NCI-H146 (cell line): Measurements from ENCODE around the gene PDPR.
"Not testable (repeated sequence)": the region's sequence is repeated elsewhere in the genome, so short reads cannot be mapped to it uniquely, and the experiment has no call there.

Experiments used
- DNase-seq: peaks from one replicate; lab custom pipeline; 2025; lab: John Stamatoyannopoulos, UW

Gene PDPR

GRCh38 chr16:70128844-70129243, 14.7 kb downstream of the PDPR start:
- not testable (repeated sequence) for DNase-seq

- not testable (repeated sequence) for DNase-seq
Observed at GRCh38 chr16:70135796-70136195, 21.7 kb downstream of the PDPR start.

- DNase-seq: not testable (repeated sequence)
Observed at GRCh38 chr16:70136595-70136994, 22.5 kb downstream of the PDPR start.

- DNase-seq: not testable (repeated sequence)
Observed at GRCh38 chr16:70142739-70143138, 28.6 kb downstream of the PDPR start.

GRCh38 chr16:70143231-70143895, 29.2 kb downstream of the PDPR start:
- not testable (repeated sequence) for DNase-seq

- not testable (repeated sequence) for DNase-seq
Observed at GRCh38 chr16:70147853-70148252, 33.7 kb downstream of the PDPR start.

- DNase-seq: not testable (repeated sequence)
Observed at GRCh38 chr16:70148453-70148852, 34.3 kb downstream of the PDPR start.

- DNase-seq: not testable (repeated sequence)
Observed at GRCh38 chr16:70149296-70149695, 35.2 kb downstream of the PDPR start.

- DNase-seq: no peak
Observed at GRCh38 chr16:70151391-70151790, 37.3 kb downstream of the PDPR start.

GRCh38 chr16:70151941-70152509, 37.9 kb downstream of the PDPR start:
- no peak for DNase-seq

GRCh38 chr16:70152578-70153302, 38.6 kb downstream of the PDPR start:
- DNase-seq: no peak

GRCh38 chr16:70154736-70155135, 40.6 kb downstream of the PDPR start:
- not testable (repeated sequence) for DNase-seq

GRCh38 chr16:70156207-70156978, 42.3 kb downstream of the PDPR start:
- no peak for DNase-seq

GRCh38 chr16:70157105-70157476, 43.0 kb downstream of the PDPR start:
- DNase-seq: no peak

GRCh38 chr16:70157477-70158260, 43.5 kb downstream of the PDPR start:
- DNase-seq: no peak

GRCh38 chr16:70158261-70158939, 44.3 kb downstream of the PDPR start:
- no peak for DNase-seq

- no peak for DNase-seq
Observed at GRCh38 chr16:70159355-70160348, 45.5 kb downstream of the PDPR start.

GRCh38 chr16:70160388-70160787, 46.3 kb downstream of the PDPR start:
- no peak for DNase-seq

GRCh38 chr16:70160821-70161220, 46.7 kb downstream of the PDPR start:
- no peak for DNase-seq

- DNase-seq: no peak
Observed at GRCh38 chr16:70161350-70161749, 47.2 kb downstream of the PDPR start.
